Measurements from ENCODE around the gene PLCD4.

The PLCD4 gene

GRCh38 chr2:218671654-218672566 lies 64.2 kb downstream of the PLCD4 start, which contains the start of the genes RNF25 and STK36:
TSS of gene RNF25 (minus strand) at chr2:218672002. CDS start at chr2:218671970, 32 bp downstream.
TSS of gene STK36 (plus strand) at chr2:218672086. CDS start at chr2:218672830, 744 bp downstream.
- DNase-seq (ENCODE audit: low read depth): peak; percentile 88
- H3K4me3 ChIP-seq (ENCODE audit: control insufficient read depth, low read depth, low read length): peak within 1 kb of the TSS; percentile 90
- TF ChIP-seq CTCF (conservative IDR thresholded peaks at IDR 0.05; ENCODE audit: control insufficient read depth, insufficient read depth, low read depth, low read length): no peak

GRCh38 chr2:218679119-218679518 lies 71.4 kb downstream of the PLCD4 start:
- TF ChIP-seq CTCF (conservative IDR thresholded peaks at IDR 0.05; ENCODE audit: control insufficient read depth, insufficient read depth, low read depth, low read length): no peak
- peak; percentile 48 for DNase-seq (ENCODE audit: low read depth)
- no peak overlapping the region for H3K4me3 ChIP-seq (ENCODE audit: control insufficient read depth, low read depth, low read length)

- no peak for TF ChIP-seq CTCF (conservative IDR thresholded peaks at IDR 0.05; ENCODE audit: control insufficient read depth, insufficient read depth, low read depth, low read length)
- H3K4me3 ChIP-seq (ENCODE audit: control insufficient read depth, low read depth, low read length): no peak overlapping the region
- DNase-seq (ENCODE audit: low read depth): no peak
These were observed 72.4 kb downstream of the PLCD4 start for GRCh38 chr2:218680061-218680460.

All from fibroblast of mammary gland (primary cell).